Transverse colon (tissue), 4 donors: ENCODE data around the gene CCR8. TPM values are rescaled to one million over a fixed set of nuclear protein-coding genes. Genes with fewer than 3 reads are reported as not detected.

Source experiments
- DNase-seq: peaks from one replicate; pipeline ENCODE4 v3.0.0-alpha.2; 2019
- H3K27ac ChIP-seq, 4 donors: fragments of 200-600 bp; sonication (generic); 2 replicates each; pipeline ENCODE4 v1.5.1; 2016 to 2018; ENCODE audit warnings: inconsistent platforms in 4 of 4
- H3K27me3 ChIP-seq: fragments of 200-600 bp; sonication (generic); 2 replicates; pipeline ENCODE4 v1.5.1; 2017; ENCODE audit warnings: inconsistent platforms
- H3K36me3 ChIP-seq, 4 donors: fragments of 200-600 bp; sonication (generic); 2 replicates each; pipeline ENCODE4 v1.5.1; 2017 to 2019; ENCODE audit warnings: inconsistent platforms in 4 of 4
- H3K4me1 ChIP-seq, 4 donors: fragments of 200-600 bp; sonication (generic); 2 replicates each; pipeline ENCODE4 v1.5.1; 2017 to 2020; ENCODE audit warnings: inconsistent platforms in 4 of 4
- H3K4me3 ChIP-seq, 4 donors: fragments of 200-600 bp; sonication (generic); 1 replicate in 1 of 4; 2 replicates in 3 of 4; pipeline versions ENCODE4 v1.5.1 to v1.6.1; 2017 to 2019; ENCODE audit warnings: inconsistent platforms in 4 of 4
- H3K9me3 ChIP-seq, 2 donors: fragments of 200-600 bp; sonication (generic); 2 replicates each; pipeline ENCODE4 v1.5.1; 2017 to 2019; ENCODE audit warnings: inconsistent platforms in 2 of 2
- EP300 ChIP-seq: sonication (generic); formaldehyde crosslinking; IDR thresholded peaks from one replicate; pipeline ENCODE4 v1.6.1; 2017; ENCODE audit warnings: antibody characterized with exemption, low read depth
- POLR2A ChIP-seq: fragments of 450-650 bp; IDR thresholded peaks from one replicate; pipeline ENCODE4 v1.6.1; 2016; ENCODE audit warnings: antibody characterized with exemption, mild to moderate bottlenecking, moderate library complexity
- POLR2AphosphoS5 ChIP-seq, 3 donors: sonication (generic); formaldehyde crosslinking; IDR thresholded peaks; one replicate each; pipeline ENCODE4 v1.6.1; 2016; ENCODE audit warnings: antibody characterized with exemption in 3 of 3
- WGBS, 2 donors: methylation state at CpG; one replicate each; pipeline ENCODE4 v1.1.5; 2018; ENCODE audit warnings: low coverage in 1 of 2; 5-methylcytosine and 5-hydroxymethylcytosine counted together
- in situ Hi-C, 4 donors: fragments of 200-750 bp; cut with MboI; loops; one replicate each; pipeline versions ENCODE4 v1.15.0 to v1.15.1; 2017; ENCODE audit warnings: low sequenced_read_pairs in 3 of 4, low pct_ligation_motif_present in 1 of 4, low pct_unique_long_range_greater_than_20kb in 1 of 4
- intact Hi-C: fragments of 100-400 bp; cut with DNase I; formaldehyde crosslinking; loops from one replicate; pipeline ENCODE4 v1.15.1; 2023; ENCODE audit warnings: low total_unique reads
- total RNA-seq, 4 donors: library from RNA; depleted of rRNA; stranded (reverse); fragments of >200 nt; gene quantifications; one replicate each; pipeline ENCODE4 v1.1.0, GENCODE V29; 2016
- TF ChIP-seq, protein P1 (sequence below), 5 experiments: fragments of 200-600 bp in 3 of 5; fragments of 450-650 bp in 2 of 5; sonication (generic) in 3 of 5; IDR thresholded peaks; 1 replicate in 2 of 5; 2 replicates in 3 of 5; pipeline ENCODE4 v1.5.1; 2016 to 2017; ENCODE audit warnings: antibody characterized with exemption in 5 of 5, inconsistent platforms in 3 of 5, mild to moderate bottlenecking in 2 of 5, moderate library complexity in 1 of 5

The CCR8 gene, protein sequence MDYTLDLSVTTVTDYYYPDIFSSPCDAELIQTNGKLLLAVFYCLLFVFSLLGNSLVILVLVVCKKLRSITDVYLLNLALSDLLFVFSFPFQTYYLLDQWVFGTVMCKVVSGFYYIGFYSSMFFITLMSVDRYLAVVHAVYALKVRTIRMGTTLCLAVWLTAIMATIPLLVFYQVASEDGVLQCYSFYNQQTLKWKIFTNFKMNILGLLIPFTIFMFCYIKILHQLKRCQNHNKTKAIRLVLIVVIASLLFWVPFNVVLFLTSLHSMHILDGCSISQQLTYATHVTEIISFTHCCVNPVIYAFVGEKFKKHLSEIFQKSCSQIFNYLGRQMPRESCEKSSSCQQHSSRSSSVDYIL
- total RNA-seq: not detected

DNA sequence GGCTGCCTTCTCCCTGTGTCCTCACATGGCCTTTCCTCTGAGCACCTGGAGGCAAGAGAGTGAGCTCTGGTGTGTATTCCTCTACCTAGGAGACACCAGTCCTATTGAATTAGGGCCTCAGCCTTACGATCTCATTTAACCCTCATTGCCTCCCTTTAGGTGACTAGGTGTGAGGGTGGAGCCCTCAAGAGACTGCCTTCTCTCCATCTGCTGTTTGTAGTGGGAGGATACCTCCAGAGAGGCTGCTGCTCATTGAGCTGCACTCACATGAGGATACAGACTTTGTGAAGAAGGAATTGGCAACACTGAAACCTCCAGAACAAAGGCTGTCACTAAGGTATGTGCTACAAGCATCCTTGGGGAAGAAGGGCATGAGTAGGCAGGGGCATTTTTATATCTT lies at the start of gene CCR8:
CCR8 (plus strand) TSS at position 217 of the 400 bp plus-strand sequence. CDS start 2,623 bp downstream, outside the sequence.
- TF ChIP-seq, protein P1, sequence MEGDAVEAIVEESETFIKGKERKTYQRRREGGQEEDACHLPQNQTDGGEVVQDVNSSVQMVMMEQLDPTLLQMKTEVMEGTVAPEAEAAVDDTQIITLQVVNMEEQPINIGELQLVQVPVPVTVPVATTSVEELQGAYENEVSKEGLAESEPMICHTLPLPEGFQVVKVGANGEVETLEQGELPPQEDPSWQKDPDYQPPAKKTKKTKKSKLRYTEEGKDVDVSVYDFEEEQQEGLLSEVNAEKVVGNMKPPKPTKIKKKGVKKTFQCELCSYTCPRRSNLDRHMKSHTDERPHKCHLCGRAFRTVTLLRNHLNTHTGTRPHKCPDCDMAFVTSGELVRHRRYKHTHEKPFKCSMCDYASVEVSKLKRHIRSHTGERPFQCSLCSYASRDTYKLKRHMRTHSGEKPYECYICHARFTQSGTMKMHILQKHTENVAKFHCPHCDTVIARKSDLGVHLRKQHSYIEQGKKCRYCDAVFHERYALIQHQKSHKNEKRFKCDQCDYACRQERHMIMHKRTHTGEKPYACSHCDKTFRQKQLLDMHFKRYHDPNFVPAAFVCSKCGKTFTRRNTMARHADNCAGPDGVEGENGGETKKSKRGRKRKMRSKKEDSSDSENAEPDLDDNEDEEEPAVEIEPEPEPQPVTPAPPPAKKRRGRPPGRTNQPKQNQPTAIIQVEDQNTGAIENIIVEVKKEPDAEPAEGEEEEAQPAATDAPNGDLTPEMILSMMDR (IDR thresholded peaks at IDR 0.05): no peak
- TF ChIP-seq EP300 (no peak), POLR2AphosphoS5 (IDR thresholded peaks at IDR 0.05) (no peak), POLR2A (no peak)
- WGBS, 2 donors: 60% methylated on average over 1 of the region's 1 CpG; no CpG with 5 or more reads in 1 of the 2 donors
- Histone ChIP-seq H3K4me3 (no peak within 1 kb of the TSS), H3K36me3 (no peaks in the 10 kb centered on the region), H3K9me3 (no peaks in the 10 kb centered on the region), H3K27ac (no peak within 1 kb of the TSS), H3K4me1 (no peaks in the 10 kb centered on the region), H3K27me3 (no peaks in the 10 kb centered on the region)
- no peak for DNase-seq
- in situ Hi-C loops (no loop called here), intact Hi-C loops (no loop called here)

DNA sequence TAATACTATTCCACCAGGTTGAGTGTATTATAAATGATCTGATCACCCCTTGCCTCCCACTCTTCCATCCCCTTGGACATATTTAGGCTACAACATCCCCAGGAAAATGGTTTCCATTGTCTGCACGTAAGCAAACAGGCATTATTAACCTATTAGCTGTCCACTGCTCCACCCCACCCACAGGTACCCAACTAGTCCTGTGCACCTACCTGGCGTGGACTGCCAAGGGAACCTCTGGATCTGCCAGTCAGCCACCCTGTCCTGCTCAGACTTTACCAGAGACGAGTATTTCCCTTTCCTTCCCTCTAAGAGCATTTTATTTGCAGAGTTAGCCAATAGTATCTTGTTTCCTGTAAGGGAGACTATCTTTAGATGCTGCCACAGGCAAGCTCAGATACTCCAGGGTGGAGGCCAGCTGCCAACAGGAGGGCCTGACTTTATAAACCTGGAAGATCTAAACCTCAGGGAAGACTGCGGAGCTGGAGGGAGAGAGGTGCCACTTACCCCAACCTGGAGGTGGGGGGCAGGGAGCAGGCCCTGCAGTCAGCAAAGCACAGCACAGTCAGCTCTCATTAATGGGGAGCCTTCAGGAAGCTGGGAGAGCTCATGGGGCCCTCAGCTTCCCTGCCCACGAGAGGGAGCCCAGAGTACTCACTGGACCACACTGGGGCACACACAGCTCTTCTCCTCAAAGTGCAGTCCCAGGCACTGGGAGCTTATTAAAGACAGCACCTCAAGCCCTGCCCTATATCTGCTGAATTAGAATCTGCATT lies 49.6 kb upstream of the CCR8 start, which contains the start of gene CX3CR1:
CX3CR1 (minus strand) TSS at position 292 of the 773 bp plus-strand sequence. CDS start 13,527 bp downstream, outside the sequence.
- WGBS, 2 donors: 60% methylated on average over 5 of the region's 5 CpGs; no CpG with 5 or more reads in 1 of the 2 donors
- H3K27me3 ChIP-seq: no peaks in the 10 kb centered on the region
- no peaks in the 10 kb centered on the region for H3K9me3 ChIP-seq
- intact Hi-C loops (no loop called here), in situ Hi-C loops (loop anchor here (5.0 to 25.0 kb wide), 3 partner anchors 78 to 155 kb away; partner anchors contain the start of gene XIRP1 (in 1 of the 4))
- H3K4me1 ChIP-seq: no peaks in the 10 kb centered on the region
- no peak within 1 kb of the TSS for H3K4me3 ChIP-seq
- no peak for DNase-seq
- no peaks in the 10 kb centered on the region for H3K36me3 ChIP-seq
- H3K27ac ChIP-seq: no peak within 1 kb of the TSS
- no peak for TF ChIP-seq POLR2A
- TF ChIP-seq, protein P1 (IDR thresholded peaks at IDR 0.05): no peak
- TF ChIP-seq EP300: no peak

DNA sequence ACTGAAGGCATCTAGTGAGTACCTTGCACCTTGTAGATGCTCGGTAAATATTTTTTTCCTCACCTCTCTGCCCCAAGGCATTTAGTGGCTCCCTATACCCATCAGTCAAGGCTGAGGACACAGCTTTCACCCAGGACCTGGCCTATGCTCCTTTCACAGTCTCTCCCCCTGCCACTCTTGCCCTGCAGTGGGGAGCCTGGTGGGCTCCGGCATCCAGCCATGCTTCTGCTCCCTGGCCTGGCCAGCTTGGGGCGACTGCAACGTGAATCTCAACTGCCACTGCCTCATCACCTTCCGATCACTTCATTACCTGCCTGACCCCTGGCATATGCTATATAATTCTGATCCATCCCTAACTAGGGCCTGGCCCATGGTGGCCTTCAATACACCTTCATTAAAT lies 48.9 kb upstream of the CCR8 start:
- no peaks in the 10 kb centered on the region for H3K36me3 ChIP-seq
- no peaks in the 10 kb centered on the region for H3K27me3 ChIP-seq
- H3K4me3 ChIP-seq: no peak overlapping the region
- no peak overlapping the region for H3K27ac ChIP-seq
- in situ Hi-C loops (loop anchor here (5.0 to 25.0 kb wide), 3 partner anchors 78 to 156 kb away; partner anchors contain the start of gene XIRP1 (in 1 of the 4)), intact Hi-C loops (no loop called here)
- 97% methylated on average over 5 of the region's 5 CpGs; no CpG with 5 or more reads in 1 of the 2 donors for WGBS, 2 donors
- TF ChIP-seq POLR2A: no peak
- TF ChIP-seq, protein P1 (IDR thresholded peaks at IDR 0.05): no peak
- TF ChIP-seq POLR2AphosphoS5 (IDR thresholded peaks at IDR 0.05): no peak
- no peak for TF ChIP-seq EP300
- no peaks in the 10 kb centered on the region for H3K9me3 ChIP-seq
- no peak for DNase-seq
- no peaks in the 10 kb centered on the region for H3K4me1 ChIP-seq

DNA sequence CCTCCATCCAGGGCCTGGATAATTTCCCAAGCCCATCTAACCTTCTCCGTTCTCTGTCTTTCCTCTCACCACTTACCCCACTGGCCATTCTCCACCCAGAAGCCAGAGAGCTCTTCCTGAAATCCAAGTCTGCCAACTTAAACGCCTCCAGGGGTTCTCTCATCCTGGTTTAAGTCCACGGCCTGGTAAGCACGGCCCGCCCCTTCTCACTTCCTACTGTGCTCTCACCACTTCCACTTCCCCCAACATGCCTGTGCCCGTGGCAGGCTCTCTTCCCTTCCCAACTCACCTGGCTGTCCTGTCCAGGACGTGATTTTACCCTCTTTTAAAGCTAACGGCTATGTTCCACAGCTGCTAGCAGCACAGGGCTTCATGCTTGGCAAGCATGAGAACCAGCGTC lies 48.0 kb upstream of the CCR8 start:
- in situ Hi-C loops: loop anchor here (5.0 to 25.0 kb wide), 3 partner anchors 79 to 157 kb away; partner anchors contain the start of gene XIRP1 (in 1 of the 4)
- no peak for DNase-seq
- intact Hi-C loops: no loop called here
- WGBS, 2 donors: 77 to 78% methylated on average over 9 of the region's 9 CpGs
- TF ChIP-seq, protein P1 (IDR thresholded peaks at IDR 0.05): no peak
- TF ChIP-seq EP300: no peak
- TF ChIP-seq POLR2AphosphoS5 (IDR thresholded peaks at IDR 0.05): no peak
- TF ChIP-seq POLR2A: no peak
- no peaks in the 10 kb centered on the region for H3K9me3 ChIP-seq
- H3K27ac ChIP-seq: no peak overlapping the region
- H3K36me3 ChIP-seq: no peaks in the 10 kb centered on the region
- no peak overlapping the region for H3K4me3 ChIP-seq
- H3K4me1 ChIP-seq: no peaks in the 10 kb centered on the region
- no peaks in the 10 kb centered on the region for H3K27me3 ChIP-seq
